ENCODE data around the gene CMTM8.

CMTM8 gene

GRCh38 chr3:32245200-32245599, 6.7 kb downstream of the CMTM8 start:
- no peak for FAIRE-seq
- TF ChIP-seq, protein P1, sequence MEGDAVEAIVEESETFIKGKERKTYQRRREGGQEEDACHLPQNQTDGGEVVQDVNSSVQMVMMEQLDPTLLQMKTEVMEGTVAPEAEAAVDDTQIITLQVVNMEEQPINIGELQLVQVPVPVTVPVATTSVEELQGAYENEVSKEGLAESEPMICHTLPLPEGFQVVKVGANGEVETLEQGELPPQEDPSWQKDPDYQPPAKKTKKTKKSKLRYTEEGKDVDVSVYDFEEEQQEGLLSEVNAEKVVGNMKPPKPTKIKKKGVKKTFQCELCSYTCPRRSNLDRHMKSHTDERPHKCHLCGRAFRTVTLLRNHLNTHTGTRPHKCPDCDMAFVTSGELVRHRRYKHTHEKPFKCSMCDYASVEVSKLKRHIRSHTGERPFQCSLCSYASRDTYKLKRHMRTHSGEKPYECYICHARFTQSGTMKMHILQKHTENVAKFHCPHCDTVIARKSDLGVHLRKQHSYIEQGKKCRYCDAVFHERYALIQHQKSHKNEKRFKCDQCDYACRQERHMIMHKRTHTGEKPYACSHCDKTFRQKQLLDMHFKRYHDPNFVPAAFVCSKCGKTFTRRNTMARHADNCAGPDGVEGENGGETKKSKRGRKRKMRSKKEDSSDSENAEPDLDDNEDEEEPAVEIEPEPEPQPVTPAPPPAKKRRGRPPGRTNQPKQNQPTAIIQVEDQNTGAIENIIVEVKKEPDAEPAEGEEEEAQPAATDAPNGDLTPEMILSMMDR (IDR thresholded peaks at IDR 0.05; ENCODE audit: insufficient read depth, missing control alignments) = no peak

DNA sequence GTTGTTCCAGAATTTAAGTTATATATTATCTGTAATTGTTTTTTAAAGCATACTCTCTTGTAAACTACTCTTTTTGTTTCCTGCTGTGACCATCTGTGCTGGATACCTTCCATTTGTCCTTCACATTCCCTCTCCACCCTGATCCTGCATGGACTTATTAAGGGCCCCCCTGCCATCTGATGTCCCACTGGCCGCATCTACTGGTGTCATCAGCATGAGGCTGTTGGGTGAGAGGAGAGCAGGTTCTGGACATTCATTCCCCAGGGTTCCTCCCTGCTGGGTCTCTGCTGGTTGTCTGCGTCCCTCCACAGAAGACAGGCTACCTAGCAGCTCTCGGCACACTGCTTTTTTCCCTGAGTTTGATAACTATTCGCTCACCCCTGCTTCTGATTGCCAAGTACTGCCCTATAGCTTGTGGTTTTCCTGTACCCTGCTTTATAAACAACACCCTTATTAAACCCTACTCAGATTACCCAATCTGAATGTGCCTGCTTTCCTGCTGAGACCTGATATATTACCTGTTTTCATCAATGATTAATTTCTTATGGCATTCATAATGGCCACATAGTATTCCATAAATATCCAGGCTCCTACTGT, 7.7 kb downstream of the CMTM8 start:
- TF ChIP-seq, protein P1 (IDR thresholded peaks at IDR 0.05; ENCODE audit: insufficient read depth, missing control alignments) = no peak
- no peak for DNase-seq (ENCODE audit: insufficient read length, low spot score)
- no peak for FAIRE-seq

More at GRCh38 chr3:32245200-32245599, 6.7 kb downstream of the CMTM8 start:
- DNase-seq (ENCODE audit: insufficient read length, low spot score) = no peak

GRCh38 chr3:32249184-32249782, 10.8 kb downstream of the CMTM8 start:
- FAIRE-seq = no peak
- no peak for DNase-seq (ENCODE audit: insufficient read length, low spot score)
- TF ChIP-seq, protein P1 (IDR thresholded peaks at IDR 0.05; ENCODE audit: insufficient read depth, missing control alignments) = no peak

DNA sequence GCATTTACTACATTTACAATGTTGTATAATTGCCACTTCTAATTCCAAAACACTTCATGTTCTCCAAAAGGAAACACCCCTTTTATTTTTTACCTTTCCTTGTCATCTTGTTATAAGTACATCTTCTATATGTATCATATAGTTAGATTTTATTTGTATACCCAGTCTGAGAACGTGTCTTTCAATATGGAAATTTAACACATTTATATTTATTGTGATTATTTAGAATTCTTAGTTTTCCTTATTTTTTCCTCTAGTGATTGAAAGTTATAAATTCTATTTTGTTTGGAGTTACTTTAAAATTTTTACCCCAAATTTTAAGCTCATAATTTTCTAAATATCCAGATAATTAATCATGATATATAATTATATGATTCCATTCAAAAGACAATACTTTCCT, 15.8 kb downstream of the CMTM8 start:
- TF ChIP-seq, protein P1 (IDR thresholded peaks at IDR 0.05; ENCODE audit: insufficient read depth, missing control alignments) = no peak
- FAIRE-seq (no peak), DNase-seq (ENCODE audit: insufficient read length, low spot score) (no peak)

- TF ChIP-seq, protein P1 (IDR thresholded peaks at IDR 0.05; ENCODE audit: insufficient read depth, missing control alignments) = no peak
- DNase-seq (ENCODE audit: insufficient read length, low spot score) (no peak), FAIRE-seq (no peak)
These were observed 16.9 kb downstream of the CMTM8 start for GRCh38 chr3:32255345-32255744.

- DNase-seq (ENCODE audit: insufficient read length, low spot score) = no peak
- FAIRE-seq = no peak
- TF ChIP-seq, protein P1 (IDR thresholded peaks at IDR 0.05; ENCODE audit: insufficient read depth, missing control alignments) = no peak
These were observed 17.7 kb downstream of the CMTM8 start for GRCh38 chr3:32256206-32256605.

DNA sequence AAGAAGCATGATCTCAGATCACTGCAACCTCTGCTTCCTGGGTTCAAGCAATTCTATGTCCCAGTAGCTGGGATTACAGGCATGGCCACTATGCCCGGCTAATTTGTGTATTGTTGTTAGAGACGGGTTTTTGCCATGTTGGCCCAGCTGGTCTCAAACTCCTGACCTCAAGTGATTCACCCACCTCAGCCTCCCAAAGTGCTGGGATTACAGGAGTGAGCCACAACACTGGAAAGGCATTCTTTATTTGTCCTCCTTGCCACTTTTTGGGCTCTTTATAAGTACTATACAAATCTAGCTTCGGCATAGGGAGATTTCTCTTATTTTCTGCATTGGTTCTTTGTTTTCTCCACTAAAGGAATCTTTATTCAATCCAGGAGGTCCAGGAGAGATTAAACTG, 18.6 kb downstream of the CMTM8 start:
- DNase-seq (ENCODE audit: insufficient read length, low spot score) (no peak), FAIRE-seq (no peak)
- TF ChIP-seq, protein P1 (IDR thresholded peaks at IDR 0.05; ENCODE audit: insufficient read depth, missing control alignments) = no peak

Measured in D721Med (cell line).